GM12864 (cell line): ENCODE results near the gene IFNA14.
A peak's percentile ranks its signal among the peaks of the same experiment; 100 is the strongest.
"Not testable (repeated sequence)": the region's sequence is repeated elsewhere in the genome, so short reads cannot be mapped to it uniquely, and the experiment has no call there.

Source experiments
- DNase-seq: peaks from one replicate; pipeline ENCODE4 v3.0.0-alpha.2; 2011; ENCODE audit warnings: low read depth
- H3K4me3 ChIP-seq: 2 replicates; pipeline ENCODE4 v1.5.1; 2011; ENCODE audit warnings: mild to moderate bottlenecking, low read depth, low read length, control low read depth
- CTCF ChIP-seq: IDR thresholded peaks from 2 replicates; pipeline ENCODE4 v1.5.1; 2011; ENCODE audit warnings: low read depth, mild to moderate bottlenecking, moderate library complexity, low read length, control low read depth, inconsistent platforms; ENCODE audit errors: missing control alignments

IFNA14 gene

GRCh38 chr9:21244836-21245235 lies 5.0 kb upstream of the IFNA14 start:
- no peak for DNase-seq
- H3K4me3 ChIP-seq, result no peak overlapping the region
- no peak for TF ChIP-seq CTCF

- DNase-seq, H3K4me3 ChIP-seq: not testable (repeated sequence)
Observed at GRCh38 chr9:21236360-21236714, 3.5 kb downstream of the IFNA14 start.

- peak; percentile 27 for DNase-seq
- H3K4me3 ChIP-seq, result not testable (repeated sequence)
Observed at GRCh38 chr9:21235468-21236359, 4.1 kb downstream of the IFNA14 start.

GRCh38 chr9:21234153-21234687 lies 5.6 kb downstream of the IFNA14 start:
- DNase-seq, result no peak
- no peak for TF ChIP-seq CTCF

More at GRCh38 chr9:21235468-21236359, 4.1 kb downstream of the IFNA14 start:
- peak; percentile 68 for TF ChIP-seq CTCF

GRCh38 chr9:21233258-21233657 lies 6.5 kb downstream of the IFNA14 start:
- TF ChIP-seq CTCF, result no peak
- DNase-seq, result no peak

More at GRCh38 chr9:21234153-21234687, 5.6 kb downstream of the IFNA14 start:
- no peak overlapping the region for H3K4me3 ChIP-seq

GRCh38 chr9:21228122-21228521 lies 11.7 kb downstream of the IFNA14 start, which contains the start of gene IFNA17:
IFNA17 (minus strand) TSS chr9:21228222; CDS start chr9:21228173, 49 bp downstream.
- no peak for TF ChIP-seq CTCF
- DNase-seq, result no peak
- no peak within 1 kb of the TSS for H3K4me3 ChIP-seq

More at GRCh38 chr9:21233258-21233657, 6.5 kb downstream of the IFNA14 start:
- H3K4me3 ChIP-seq, result no peak overlapping the region

GRCh38 chr9:21217211-21217610 lies 22.6 kb downstream of the IFNA14 start, which contains the start of gene IFNA16:
IFNA16 (minus strand) TSS chr9:21217311; CDS start chr9:21217305, 6 bp downstream.
- H3K4me3 ChIP-seq, DNase-seq: not testable (repeated sequence)
